Sciatic nerve (tissue), 2 donors: ENCODE data around the gene TANC1. TPM values are rescaled to one million over a fixed set of nuclear protein-coding genes. Genes with fewer than 3 reads are reported as not detected.

Source experiments
- ATAC-seq: fragments of 200-7000 bp; cut with Tn5 transposase; one replicate; pipeline ENCODE4 v1.9.1; 2020; ENCODE audit warnings: mild to moderate bottlenecking, moderate library complexity
- DNase-seq: peaks from one replicate; pipeline ENCODE4 v3.0.0-alpha.2; 2020; ENCODE audit warnings: low spot score
- intact Hi-C: fragments of 100-400 bp; cut with DNase I; formaldehyde crosslinking; loops from one replicate; pipeline ENCODE4 v1.14.2; 2022
- total RNA-seq: library from RNA; stranded (reverse); fragmentation: NEBNext Ultra II Directional; extraction: Animal tissue kit (Norgen Biotek cat#: 25700); gene quantifications from one replicate; pipeline ENCODE4 v1.2.1, GENCODE V29; 2021
- donor health status: DM: no; HTN: no; CAD: no.
- donor health status: DM: no; HTN: no; CAD: no.

The TANC1 gene
- total RNA-seq, 1 donor from 2014 or later = 50.3 TPM

GRCh38 chr2:158990397-158991214 is 22.2 kb downstream of the TANC1 start:
- no peak for DNase-seq
- no peak for ATAC-seq
- intact Hi-C loops = no loop called here

- intact Hi-C loops = no loop called here
- DNase-seq = no peak
- ATAC-seq = no peak
These were observed 24.6 kb downstream of the TANC1 start for GRCh38 chr2:158993030-158993429.

- DNase-seq (no peak), ATAC-seq (no peak)
- intact Hi-C loops = no loop called here
These were observed 25.5 kb downstream of the TANC1 start for GRCh38 chr2:158993721-158994587.

- DNase-seq (no peak), ATAC-seq (peak; percentile 35)
- intact Hi-C loops = no loop called here
These were observed 26.7 kb downstream of the TANC1 start for GRCh38 chr2:158994920-158995676.

GRCh38 chr2:158995677-158996049 is 27.2 kb downstream of the TANC1 start:
- DNase-seq = no peak
- intact Hi-C loops = no loop called here
- no peak for ATAC-seq

- intact Hi-C loops = no loop called here
- DNase-seq (no peak), ATAC-seq (no peak)
These were observed 28.0 kb downstream of the TANC1 start for GRCh38 chr2:158996378-158996993.

GRCh38 chr2:158997037-158997790 is 28.8 kb downstream of the TANC1 start:
- intact Hi-C loops = no loop called here
- DNase-seq = no peak
- ATAC-seq = no peak

- ATAC-seq (peak; percentile 34), DNase-seq (no peak)
- intact Hi-C loops = no loop called here
These were observed 30.3 kb downstream of the TANC1 start for GRCh38 chr2:158998551-158999248.

- ATAC-seq (no peak), DNase-seq (no peak)
- intact Hi-C loops = no loop called here
These were observed 31.0 kb downstream of the TANC1 start for GRCh38 chr2:158999458-158999857.

GRCh38 chr2:159000072-159000471 is 31.6 kb downstream of the TANC1 start:
- intact Hi-C loops = no loop called here
- DNase-seq = no peak
- no peak for ATAC-seq

- ATAC-seq (no peak), DNase-seq (no peak)
- intact Hi-C loops = no loop called here
These were observed 34.1 kb downstream of the TANC1 start for GRCh38 chr2:159002462-159003111.

- DNase-seq = no peak
- no peak for ATAC-seq
- intact Hi-C loops = no loop called here
These were observed 35.1 kb downstream of the TANC1 start for GRCh38 chr2:159003555-159003954.

GRCh38 chr2:159004849-159005248 is 36.4 kb downstream of the TANC1 start:
- intact Hi-C loops = no loop called here
- ATAC-seq (no peak), DNase-seq (no peak)

GRCh38 chr2:159009940-159010339 is 41.5 kb downstream of the TANC1 start:
- no peak for ATAC-seq
- DNase-seq = no peak
- intact Hi-C loops = no loop called here

- intact Hi-C loops = no loop called here
- DNase-seq (no peak), ATAC-seq (no peak)
These were observed 41.9 kb downstream of the TANC1 start for GRCh38 chr2:159010340-159010739.

- DNase-seq (no peak), ATAC-seq (no peak)
- intact Hi-C loops = no loop called here
These were observed 42.5 kb downstream of the TANC1 start for GRCh38 chr2:159010963-159011362.

GRCh38 chr2:159012142-159012541 is 43.7 kb downstream of the TANC1 start:
- ATAC-seq (no peak), DNase-seq (no peak)
- intact Hi-C loops = no loop called here
